ENCODE data around the gene SLC13A5. TPM values are rescaled to one million over a fixed set of nuclear protein-coding genes. Genes with fewer than 3 reads are reported as not detected.
A peak's percentile ranks its signal among the peaks of the same experiment; 100 is the strongest.
"Not testable (repeated sequence)": the region's sequence is repeated elsewhere in the genome, so short reads cannot be mapped to it uniquely, and the experiment has no call there.

SLC13A5 gene
- total and polyA plus RNA-seq, 4 experiments from 2014 or later: not detected

DNA sequence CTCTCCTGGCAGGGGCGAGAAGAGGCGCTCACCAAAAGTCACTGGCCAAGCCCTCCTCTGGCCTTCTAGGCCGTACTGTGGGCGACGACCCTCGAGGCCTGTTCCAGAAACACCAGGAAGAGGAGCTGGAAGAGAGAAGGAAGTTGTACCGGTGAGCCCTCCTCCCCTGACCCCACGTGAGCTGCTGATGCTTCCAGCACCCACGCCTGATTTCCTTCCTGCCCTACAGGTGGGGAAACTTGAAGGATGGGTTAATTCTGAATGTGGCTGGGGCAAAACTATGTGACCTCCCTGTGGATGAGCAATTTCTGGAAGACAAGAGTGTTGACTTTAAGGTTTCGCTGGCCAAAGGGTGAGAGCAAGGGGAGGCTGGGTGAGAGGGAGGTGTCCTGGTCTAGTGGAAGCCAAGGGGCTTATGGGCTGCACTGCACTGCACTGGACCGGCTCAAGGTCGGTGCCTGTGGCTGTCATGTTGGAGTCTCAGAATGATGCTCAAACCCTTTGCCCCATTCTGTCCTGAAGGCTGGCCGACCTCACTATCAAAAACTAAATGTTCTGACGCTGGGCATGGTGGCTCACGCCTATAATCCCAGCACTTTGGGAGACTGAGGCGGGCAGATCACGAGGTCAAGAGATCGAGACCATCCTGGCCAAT lies 55.4 kb downstream of the SLC13A5 start:
- Mint-ChIP-seq H3K36me3 (peaks cover 5 to 14% of the 10 kb centered on the region in 2 donors), H3K4me3 (peak overlapping the region; percentile 80 to 96 (median 94)), H3K4me1 (peaks cover 25 to 62% (median 48%) of the 10 kb centered on the region in 4 donors), H3K9me3 (no peaks in the 10 kb centered on the region), H3K27ac (peak overlapping the region; percentile 86 to 96 (median 92)), H3K27me3 (no peaks in the 10 kb centered on the region)
- intact Hi-C loops (cut with micrococcal nuclease): loop anchor here (10.0 kb wide), 1 partner anchor 213 kb away; the partner anchor contains the start of gene PIMREG
- no peak for DNase-seq
- POLR2A ChIA-PET (ENCODE audit: partially characterized antibody): interaction anchor here (0.8 to 1.5 kb wide), 5 partner anchors 9 to 357 kb away, joined by 3 to 30 read pairs (median 3); partner anchors contain the start of genes KIAA0753, TXNDC17 and XAF1
- Histone ChIP-seq H3K36me3 (ENCODE audit: insufficient read depth, low read length) (no peaks in the 10 kb centered on the region), H3K27me3 (ENCODE audit: insufficient read depth, low read length) (no peaks in the 10 kb centered on the region), H3K4me3 (ENCODE audit: low read length in 2 of 2) (peak overlapping the region; percentile 57 to 69), H3K4me1 (ENCODE audit: insufficient read depth, low read length) (peaks cover 28% of the 10 kb centered on the region), H3K27ac (ENCODE audit: low read depth, low read length) (peak overlapping the region; percentile 67), H3K9me3 (ENCODE audit: control insufficient read depth in 1 of 2, low read length in 2 of 2) (no peaks in the 10 kb centered on the region)
- CTCF ChIA-PET (ENCODE audit: partially characterized antibody): interaction anchor here (1.0 kb wide), 1 partner anchor 16 kb away, joined by 3 read pairs; no protein-coding TSS in a partner anchor

DNA sequence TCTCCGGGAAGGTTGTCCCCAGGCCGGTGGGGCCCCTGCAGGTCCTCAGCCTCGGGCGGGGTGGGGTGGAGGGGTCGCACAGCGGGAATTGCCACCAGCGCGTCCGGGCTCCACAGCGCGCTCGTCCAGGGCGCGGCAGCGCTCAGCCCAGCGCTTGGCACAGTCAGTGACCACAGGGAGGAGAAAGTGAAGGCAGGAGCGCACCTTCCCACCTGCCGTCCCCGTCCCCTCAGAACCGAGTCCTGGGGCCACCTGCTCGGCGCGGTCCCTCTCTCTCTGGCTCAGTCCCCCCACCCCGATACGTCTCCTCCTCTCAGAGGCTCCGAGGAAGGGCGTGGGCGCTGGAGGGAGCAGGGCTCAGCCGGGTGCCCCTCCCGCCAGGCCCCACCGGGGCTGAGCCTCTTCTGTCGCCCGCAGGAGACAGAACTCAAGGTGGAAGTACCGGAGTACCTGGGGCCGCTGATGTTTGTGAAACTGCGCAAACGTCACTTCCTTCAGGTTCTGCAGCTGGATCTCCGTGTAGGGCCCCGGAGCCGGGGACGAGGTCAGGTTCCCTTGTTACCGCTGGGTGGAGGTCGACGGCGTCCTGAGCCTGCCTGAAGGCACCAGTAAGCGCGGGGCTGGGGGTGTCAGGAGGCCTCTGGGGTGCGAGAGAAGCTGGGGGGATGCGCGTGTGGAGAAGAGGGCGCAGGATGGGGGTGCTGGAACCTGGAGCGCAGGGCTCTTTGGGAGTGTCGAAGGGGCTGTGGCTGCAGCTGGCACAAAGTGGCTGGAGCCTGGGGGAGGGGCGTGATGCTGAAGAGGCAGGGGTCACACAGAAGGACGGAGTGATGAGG lies 56.2 kb downstream of the SLC13A5 start:
- H3K9me3 Mint-ChIP-seq; H3K27me3 ChIP-seq (ENCODE audit: insufficient read depth, low read length); H3K9me3 ChIP-seq (ENCODE audit: control insufficient read depth in 1 of 2, low read length in 2 of 2); H3K27me3 Mint-ChIP-seq; H3K36me3 ChIP-seq (ENCODE audit: insufficient read depth, low read length): not testable (repeated sequence)
- DNase-seq: peak; percentile 70 to 78 (median 75)
- Histone ChIP-seq H3K4me3 (ENCODE audit: low read length in 2 of 2) (peak overlapping the region; percentile 57 to 69), H3K27ac (ENCODE audit: low read depth, low read length) (peak overlapping the region; percentile 67), H3K4me1 (ENCODE audit: insufficient read depth, low read length) (peaks cover 36% of the 10 kb centered on the region)
- CTCF ChIA-PET (ENCODE audit: partially characterized antibody): interaction anchor here (1.0 kb wide), 1 partner anchor 15 kb away, joined by 3 read pairs; no protein-coding TSS in a partner anchor
- peaks cover 5 to 14% of the 10 kb centered on the region in 2 donors for H3K36me3 Mint-ChIP-seq
- peak overlapping the region; percentile 86 to 96 (median 92) for H3K27ac Mint-ChIP-seq
- peaks cover 27 to 70% (median 54%) of the 10 kb centered on the region in 4 donors for H3K4me1 Mint-ChIP-seq
- H3K4me3 Mint-ChIP-seq: peak overlapping the region; percentile 80 to 96 (median 94)
- intact Hi-C loops (cut with micrococcal nuclease): loop anchor here (10.0 kb wide), 1 partner anchor 212 kb away; the partner anchor contains the start of gene PIMREG
- POLR2A ChIA-PET (ENCODE audit: partially characterized antibody): interaction anchor here (0.8 to 1.5 kb wide), 5 partner anchors 8 to 358 kb away, joined by 3 to 30 read pairs (median 3); partner anchors contain the start of genes KIAA0753, TXNDC17 and XAF1

DNA sequence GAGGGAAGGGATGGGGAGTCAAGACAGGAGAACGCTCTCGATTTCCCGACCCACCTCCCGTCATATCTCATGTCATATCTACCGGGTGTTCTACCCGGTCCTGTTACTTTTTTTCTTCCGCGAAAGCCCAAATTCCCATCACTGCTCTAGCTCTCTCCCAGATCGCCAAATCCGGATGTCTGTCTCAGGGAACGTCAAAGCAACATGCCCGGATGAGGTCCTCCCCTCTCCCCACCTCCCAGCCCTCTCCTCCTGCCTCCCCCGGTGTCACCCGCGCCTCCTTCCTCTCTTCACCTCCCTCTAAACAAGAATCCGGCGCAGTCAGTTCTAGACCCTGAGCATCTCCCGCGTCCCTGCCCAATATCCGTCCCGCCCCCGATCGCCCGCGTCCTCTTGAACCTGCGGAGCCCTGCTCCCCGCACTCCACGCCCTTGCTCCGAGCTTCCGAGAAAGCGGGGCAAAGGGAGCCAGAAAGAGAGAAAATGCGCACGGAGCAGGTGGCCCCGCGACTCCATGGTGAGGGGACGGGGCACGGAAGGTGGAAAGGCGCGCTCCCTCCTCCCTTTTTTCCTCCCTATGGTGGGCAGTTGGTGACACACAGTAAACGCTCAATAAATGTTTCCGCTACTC lies 57.3 kb downstream of the SLC13A5 start:
- CTCF ChIA-PET (ENCODE audit: partially characterized antibody); H3K9me3 Mint-ChIP-seq; H3K27me3 ChIP-seq (ENCODE audit: insufficient read depth, low read length); H3K27me3 Mint-ChIP-seq; H3K4me3 ChIP-seq (ENCODE audit: low read length in 2 of 2); POLR2A ChIA-PET (ENCODE audit: partially characterized antibody); H3K9me3 ChIP-seq (ENCODE audit: control insufficient read depth in 1 of 2, low read length in 2 of 2); H3K27ac ChIP-seq (ENCODE audit: low read depth, low read length); H3K36me3 ChIP-seq (ENCODE audit: insufficient read depth, low read length): not testable (repeated sequence)
- peak overlapping the region in 6 of 7 donors; percentile 19 to 93 (median 71) for H3K27ac Mint-ChIP-seq
- intact Hi-C loops (cut with micrococcal nuclease): loop anchor here (10.0 kb wide), 1 partner anchor 211 kb away; the partner anchor contains the start of gene PIMREG
- H3K36me3 Mint-ChIP-seq: peaks cover 0 to 15% of the 10 kb centered on the region in 2 donors
- DNase-seq: peak in 2 of 5 donors; percentile 11 to 25
- H3K4me3 Mint-ChIP-seq: peak overlapping the region; percentile 79 to 95 (median 86)
- H3K4me1 Mint-ChIP-seq: peaks cover 28 to 71% (median 53%) of the 10 kb centered on the region in 4 donors
- H3K4me1 ChIP-seq (ENCODE audit: insufficient read depth, low read length): peaks cover 40% of the 10 kb centered on the region

DNA sequence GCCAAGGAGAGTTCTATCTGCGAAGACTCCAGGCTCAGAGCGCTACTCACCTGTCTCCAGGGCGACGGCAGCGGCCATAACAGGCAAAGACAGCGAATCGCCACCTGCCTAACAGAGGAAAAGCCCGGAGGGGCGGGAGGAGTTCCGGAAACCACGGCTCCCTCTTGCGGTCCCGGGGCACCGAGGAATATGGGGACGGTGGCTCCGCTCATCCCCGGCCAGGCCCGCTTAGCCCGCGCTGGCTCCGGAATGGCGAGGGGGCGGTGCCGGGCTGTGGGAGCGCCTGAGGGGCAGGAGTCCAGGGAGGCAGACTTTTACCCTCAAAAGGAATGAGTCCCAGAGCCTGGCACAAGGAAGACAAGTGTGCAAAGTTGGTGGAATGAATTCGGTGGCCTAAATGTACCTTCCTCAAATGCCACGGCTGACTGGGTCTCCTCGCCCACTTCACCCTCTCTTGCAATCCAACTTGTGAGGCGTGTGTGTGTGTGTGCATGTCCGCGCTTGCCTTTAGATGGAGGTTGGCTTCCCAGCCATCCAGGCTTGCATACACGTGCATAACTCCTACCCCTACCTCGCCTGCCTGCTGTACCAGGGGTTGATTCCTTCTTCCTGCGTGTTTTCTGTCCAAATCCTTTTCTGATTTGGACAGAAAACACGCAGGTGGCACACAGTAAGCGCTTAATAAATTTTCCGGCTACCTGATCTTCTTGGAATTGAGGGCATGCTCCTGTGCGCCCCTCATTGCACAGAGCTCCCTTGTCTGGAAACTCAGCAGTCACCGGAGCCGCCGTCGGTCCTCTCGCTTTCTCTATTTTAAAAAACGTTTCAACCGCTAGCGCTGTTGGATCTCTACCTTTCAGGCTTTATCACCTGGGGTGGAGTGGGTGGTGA lies 58.1 kb downstream of the SLC13A5 start:
- Histone ChIP-seq H3K9me3 (ENCODE audit: control insufficient read depth in 1 of 2, low read length in 2 of 2) (no peaks in the 10 kb centered on the region), H3K27me3 (ENCODE audit: insufficient read depth, low read length) (no peaks in the 10 kb centered on the region), H3K36me3 (ENCODE audit: insufficient read depth, low read length) (no peaks in the 10 kb centered on the region), H3K4me3 (ENCODE audit: low read length in 2 of 2) (no peak overlapping the region), H3K4me1 (ENCODE audit: insufficient read depth, low read length) (peaks cover 46% of the 10 kb centered on the region), H3K27ac (ENCODE audit: low read depth, low read length) (no peak overlapping the region)
- Mint-ChIP-seq H3K27me3 (no peaks in the 10 kb centered on the region), H3K4me3 (peak overlapping the region; percentile 62 to 95 (median 81)), H3K9me3 (peaks cover 0 to 2% (median 0%) of the 10 kb centered on the region in 8 donors), H3K4me1 (peaks cover 27 to 70% (median 52%) of the 10 kb centered on the region in 4 donors), H3K27ac (peak overlapping the region in 5 of 7 donors; percentile 2 to 86 (median 62)), H3K36me3 (peaks cover 0 to 19% of the 10 kb centered on the region in 2 donors)
- intact Hi-C loops (cut with micrococcal nuclease): loop anchor here (10.0 kb wide), 1 partner anchor 210 kb away; the partner anchor contains the start of gene PIMREG
- ChIA-PET POLR2A (ENCODE audit: partially characterized antibody) (interaction anchor here (1.2 kb wide), 1 partner anchor 14 kb away, joined by 4 read pairs; the partner anchor contains the start of genes KIAA0753 and TXNDC17), CTCF (ENCODE audit: partially characterized antibody) (no interaction called here)
- DNase-seq: no peak

DNA sequence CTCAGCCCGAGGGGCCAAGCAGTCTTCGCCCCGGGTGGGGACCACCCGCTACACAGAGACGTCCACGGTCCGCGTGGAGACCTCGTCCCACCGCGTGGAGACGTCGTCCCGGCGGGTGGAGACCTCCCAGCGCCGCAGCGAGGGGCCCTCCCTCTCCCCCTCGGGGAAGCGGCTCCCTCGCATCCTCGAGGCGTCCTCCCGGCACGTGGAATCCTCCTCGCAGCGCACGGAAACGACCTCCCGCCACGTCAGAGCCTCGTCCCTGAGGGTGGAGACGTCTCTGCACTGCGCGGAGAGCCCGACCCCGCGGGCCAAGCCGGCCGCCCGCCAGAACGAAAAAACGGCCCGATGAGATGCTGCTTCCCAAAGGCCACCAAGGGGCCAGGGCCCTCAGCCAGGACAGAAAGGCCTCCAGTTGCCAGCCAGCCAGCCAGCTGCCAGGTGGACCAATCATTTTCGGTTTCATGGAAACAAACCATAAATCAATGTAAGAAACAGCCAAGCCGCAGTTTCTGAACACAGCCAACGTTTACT lies 61.2 kb downstream of the SLC13A5 start:
- peaks cover 0 to 2% (median 0%) of the 10 kb centered on the region in 8 donors for H3K9me3 Mint-ChIP-seq
- H3K4me1 ChIP-seq (ENCODE audit: insufficient read depth, low read length): peaks cover 50% of the 10 kb centered on the region
- H3K4me1 Mint-ChIP-seq: peaks cover 35 to 79% (median 59%) of the 10 kb centered on the region in 4 donors
- H3K27me3 Mint-ChIP-seq: no peaks in the 10 kb centered on the region
- H3K4me3 Mint-ChIP-seq: peak overlapping the region; percentile 70 to 99 (median 76)
- no peaks in the 10 kb centered on the region for H3K9me3 ChIP-seq (ENCODE audit: control insufficient read depth in 1 of 2, low read length in 2 of 2)
- no peaks in the 10 kb centered on the region for H3K27me3 ChIP-seq (ENCODE audit: insufficient read depth, low read length)
- intact Hi-C loops (cut with micrococcal nuclease): loop anchor here (1.0 to 10.0 kb wide), 3 partner anchors 12 to 1166 kb away; partner anchors contain the start of genes DERL2, KIAA0753, MIS12 and PIMREG
- H3K27ac ChIP-seq (ENCODE audit: low read depth, low read length): peak overlapping the region; percentile 99
- ChIA-PET CTCF (ENCODE audit: partially characterized antibody) (interaction anchor here (1.4 kb wide), 1 partner anchor 10 kb away, joined by 9 read pairs; no protein-coding TSS in a partner anchor), POLR2A (ENCODE audit: partially characterized antibody) (interaction anchor here (3.4 kb wide), 1 partner anchor 12 kb away, joined by 78 read pairs; the partner anchor contains the start of genes KIAA0753 and TXNDC17)
- H3K36me3 Mint-ChIP-seq: peaks cover 10 to 38% of the 10 kb centered on the region in 2 donors
- peaks cover 11% of the 10 kb centered on the region for H3K36me3 ChIP-seq (ENCODE audit: insufficient read depth, low read length)
- peak overlapping the region; percentile 80 to 83 for H3K4me3 ChIP-seq (ENCODE audit: low read length in 2 of 2)
- DNase-seq: peak in 4 of 5 donors; percentile 17 to 57 (median 39)
- peak overlapping the region; percentile 2 to 90 (median 74) for H3K27ac Mint-ChIP-seq

Data from CD4-positive, alpha-beta memory T cell (primary cell).